GM19351 (cell line): Measurements from ENCODE around the gene CDK5RAP2.

Experiments
- ATAC-seq: cut with Tn5 transposase; IDR thresholded peaks from one replicate; pipeline ENCODE4 v1.9.1; 2021; ENCODE audit warnings: mild to moderate bottlenecking, moderate library complexity; ENCODE audit not compliant: unreplicated experiment

The CDK5RAP2 gene

DNA sequence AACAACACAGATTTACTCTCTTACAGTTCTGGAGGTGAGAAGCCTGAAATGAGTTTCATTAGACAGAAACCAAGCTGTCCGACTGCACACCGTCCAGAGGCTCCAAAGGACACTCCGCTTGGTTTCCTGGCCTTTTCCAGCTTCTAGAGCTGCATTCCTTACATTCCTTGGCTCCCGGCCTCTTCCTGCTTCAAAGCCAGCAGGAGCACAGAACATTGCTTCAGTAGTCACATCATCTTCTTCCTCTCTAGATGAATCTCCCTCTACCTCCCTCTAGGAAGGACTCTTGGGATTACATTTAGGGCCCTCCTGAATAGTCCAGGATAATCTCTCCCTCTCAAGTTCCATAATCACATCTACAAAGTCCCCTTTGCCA, 213.3 kb downstream of the CDK5RAP2 start:
- ATAC-seq: no peak

DNA sequence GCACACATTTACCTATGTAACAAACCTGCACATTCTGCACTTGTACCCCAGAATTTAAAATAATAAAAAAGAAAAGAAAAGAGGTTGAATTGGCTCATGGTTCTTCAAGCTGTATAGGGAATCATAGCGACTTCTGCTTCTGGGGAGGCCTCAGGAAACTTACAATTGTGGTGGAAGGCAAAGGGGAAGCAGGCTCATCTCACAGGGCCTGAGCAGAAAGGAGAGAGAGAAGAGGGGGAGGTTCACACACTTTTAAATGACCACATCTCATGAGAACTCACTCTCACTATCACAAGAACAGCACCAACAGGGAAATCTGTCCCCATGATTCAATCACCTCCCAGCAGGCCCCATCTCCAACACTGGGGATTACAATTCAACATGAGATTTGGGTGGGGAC, 214.6 kb downstream of the CDK5RAP2 start:
- ATAC-seq: no peak

DNA sequence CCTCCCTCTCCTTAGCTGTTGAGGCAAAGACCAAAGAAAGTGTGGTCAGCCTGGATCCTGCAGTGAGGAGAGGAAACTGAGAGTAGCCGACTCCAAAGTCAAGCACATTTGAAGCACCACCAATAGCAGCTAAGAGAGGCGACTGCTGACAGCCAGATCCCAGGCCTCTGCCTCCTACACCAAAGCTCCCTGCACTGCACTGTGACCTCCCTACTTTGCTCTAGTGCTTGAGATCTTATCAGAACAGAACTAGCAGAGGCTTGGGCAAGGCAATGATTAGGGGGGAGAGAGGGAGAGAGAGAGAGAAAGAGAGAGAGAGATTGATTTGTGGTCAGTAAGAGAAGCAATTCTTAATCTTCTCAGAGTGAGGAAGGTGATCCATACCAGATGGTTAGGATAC, 216.3 kb downstream of the CDK5RAP2 start:
- ATAC-seq: no peak

- no peak for ATAC-seq
Observed at GRCh38 chr9:120362446-120362845, 217.5 kb downstream of the CDK5RAP2 start.

GRCh38 chr9:120361551-120361950, 218.4 kb downstream of the CDK5RAP2 start:
- no peak for ATAC-seq

- no peak for ATAC-seq
Observed at GRCh38 chr9:120360510-120360909, 219.5 kb downstream of the CDK5RAP2 start.

- ATAC-seq: no peak
Observed at GRCh38 chr9:120360046-120360445, 219.9 kb downstream of the CDK5RAP2 start.

- no peak for ATAC-seq
Observed at GRCh38 chr9:120358877-120359276, 221.1 kb downstream of the CDK5RAP2 start.

DNA sequence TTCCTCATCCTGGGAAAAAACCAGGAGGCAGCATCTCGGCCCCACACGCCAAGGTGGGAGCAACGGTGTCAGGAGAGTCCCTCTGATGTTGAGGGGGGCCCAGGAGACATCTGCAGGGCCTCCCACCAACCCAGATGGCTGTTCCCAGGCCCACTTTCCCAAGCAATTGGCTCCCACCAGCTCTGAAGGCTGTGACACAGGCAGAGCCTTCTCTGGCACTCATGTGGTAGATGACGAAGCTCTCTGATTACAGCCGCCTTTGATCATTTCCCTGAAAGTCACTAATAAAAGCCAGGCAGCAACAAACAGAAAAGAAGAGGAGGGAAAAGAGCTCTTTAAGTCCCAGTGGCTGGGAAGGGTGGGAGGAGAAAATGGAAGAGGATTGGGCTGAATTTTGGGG, 226.5 kb downstream of the CDK5RAP2 start:
- ATAC-seq: no peak

- ATAC-seq: no peak
Observed at GRCh38 chr9:120351106-120351505, 228.9 kb downstream of the CDK5RAP2 start.

- no peak for ATAC-seq
Observed at GRCh38 chr9:120350596-120350995, 229.4 kb downstream of the CDK5RAP2 start.

DNA sequence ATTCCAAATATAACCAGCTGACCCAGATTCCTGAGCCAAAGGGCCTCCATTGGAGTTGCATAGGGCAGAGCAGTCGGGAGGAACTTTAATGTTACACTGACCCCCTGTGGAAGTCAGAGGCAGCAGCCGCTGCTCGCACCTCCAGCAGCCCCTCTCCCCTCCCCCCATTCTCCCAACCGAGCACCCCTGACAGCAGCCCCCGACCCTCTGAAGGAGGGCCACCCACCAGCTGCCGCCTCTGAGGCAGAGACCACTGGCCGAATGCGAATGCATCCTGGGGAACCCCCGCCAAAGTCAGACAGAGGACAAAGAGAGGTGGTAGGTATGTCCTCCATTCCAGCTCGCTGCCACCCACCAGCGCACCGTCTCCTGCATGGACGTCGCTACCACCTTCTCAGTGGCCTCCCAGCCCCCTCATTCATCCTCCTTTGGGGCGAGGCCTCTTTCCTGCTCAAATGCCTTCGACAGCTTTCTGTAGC, 231.0 kb downstream of the CDK5RAP2 start:
- peak; percentile 63 for ATAC-seq

- no peak for ATAC-seq
Observed at GRCh38 chr9:120345379-120345778, 234.6 kb downstream of the CDK5RAP2 start.

GRCh38 chr9:120344230-120344629, 235.7 kb downstream of the CDK5RAP2 start:
- no peak for ATAC-seq

DNA sequence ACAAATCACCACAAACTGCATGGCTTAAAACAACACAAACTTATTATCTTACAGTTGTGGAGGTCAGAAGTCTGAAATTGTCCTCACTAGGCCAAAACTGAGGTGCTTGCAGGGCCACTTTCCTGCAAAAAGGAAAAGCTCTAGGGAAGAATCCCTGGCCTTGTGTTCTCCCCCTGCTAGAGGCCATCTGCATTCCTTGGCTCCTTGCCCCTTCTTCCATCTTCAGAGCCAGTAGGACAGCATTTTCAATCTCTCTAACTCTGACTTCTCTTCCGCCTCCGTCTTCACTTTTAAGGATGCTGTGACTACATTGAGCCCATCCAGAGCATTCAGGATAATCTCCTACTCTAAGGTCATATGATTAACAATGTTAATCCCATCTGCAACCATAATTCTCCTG, 236.6 kb downstream of the CDK5RAP2 start:
- ATAC-seq: no peak
